GM19397 (cell line): ENCODE results near the gene CIT.
"Not testable (repeated sequence)": the region's sequence is repeated elsewhere in the genome, so short reads cannot be mapped to it uniquely, and the experiment has no call there.

Experiments
- ATAC-seq: cut with Tn5 transposase; IDR thresholded peaks from one replicate; pipeline ENCODE4 v1.9.1; 2021; ENCODE audit warnings: mild to moderate bottlenecking, moderate library complexity; ENCODE audit not compliant: unreplicated experiment

Gene CIT

GRCh38 chr12:119744900-119745606, 132.1 kb downstream of the CIT start:
- ATAC-seq = no peak

DNA sequence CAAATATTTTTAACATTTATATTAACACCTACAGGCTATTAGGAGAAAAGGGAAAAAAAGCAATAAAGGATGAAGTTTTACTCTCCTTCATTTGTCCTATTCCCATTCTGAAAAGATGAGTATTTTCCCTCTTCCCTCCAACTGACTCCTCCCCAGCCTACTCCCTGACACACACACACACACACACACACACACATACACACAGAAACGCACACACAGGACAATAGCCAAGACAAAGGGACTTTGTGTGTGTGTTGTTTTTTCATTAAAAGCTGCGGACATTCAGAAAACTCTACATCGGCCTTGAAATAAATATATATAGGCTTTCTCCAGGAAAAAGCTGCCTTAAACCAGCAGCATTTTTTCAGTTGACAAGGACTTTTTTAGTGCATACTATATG, 134.4 kb downstream of the CIT start:
- ATAC-seq = no peak

DNA sequence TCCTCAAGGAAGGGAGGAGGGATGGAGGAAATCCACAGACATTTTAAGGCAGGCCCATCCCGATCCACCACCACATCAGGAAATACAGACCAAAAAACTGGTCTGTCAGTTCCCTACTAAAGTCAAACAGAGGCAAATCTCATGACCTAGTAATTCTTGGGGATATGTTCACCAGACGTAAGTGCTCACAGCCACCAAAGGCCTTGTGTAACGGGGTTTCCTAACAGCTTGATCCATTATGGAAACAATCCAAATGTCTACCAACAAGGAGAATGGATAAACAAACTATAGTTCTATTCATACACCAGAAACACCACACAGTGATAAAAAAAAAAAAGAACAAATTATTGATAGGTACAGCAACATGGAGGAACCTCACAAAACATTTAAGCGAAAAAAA, 136.3 kb downstream of the CIT start:
- ATAC-seq = no peak

DNA sequence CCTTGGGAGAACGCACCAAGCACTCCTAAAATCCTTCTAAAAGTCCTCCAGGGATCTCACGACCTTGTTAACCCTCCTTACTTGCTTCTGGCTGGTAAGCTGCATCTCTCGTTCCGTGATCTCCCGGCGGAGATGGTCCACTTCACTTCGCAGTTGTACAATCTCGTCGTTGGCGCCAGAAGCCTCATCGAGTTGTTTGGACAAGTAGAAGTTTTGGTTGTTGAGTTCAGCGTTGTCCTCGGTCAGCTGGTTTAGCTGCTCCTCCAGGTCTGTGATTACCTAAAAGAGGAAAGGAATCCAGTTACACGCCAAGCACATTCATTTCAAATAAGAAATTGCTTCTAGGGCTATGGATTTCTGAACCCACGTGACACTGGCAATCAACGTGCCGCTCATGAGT, 142.0 kb downstream of the CIT start:
- no peak for ATAC-seq

GRCh38 chr12:119730381-119730780, 146.7 kb downstream of the CIT start:
- ATAC-seq = no peak

- ATAC-seq = no peak
Observed at GRCh38 chr12:119729871-119730270, 147.2 kb downstream of the CIT start.

DNA sequence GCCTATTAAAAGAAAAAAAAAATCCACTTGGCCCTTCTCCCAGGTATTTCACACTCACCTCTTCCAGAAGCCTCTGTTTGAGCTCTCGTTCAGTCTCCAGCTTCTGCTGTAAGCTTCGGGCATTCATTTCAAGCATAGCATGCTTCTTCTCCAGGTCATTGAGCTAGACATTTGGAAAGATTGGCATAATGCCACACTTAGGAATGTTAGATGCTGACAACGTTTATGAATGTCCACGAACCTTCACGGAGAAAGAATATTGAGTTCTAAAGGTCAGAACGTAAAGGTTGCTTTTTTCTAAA, 148.7 kb downstream of the CIT start:
- ATAC-seq = no peak

DNA sequence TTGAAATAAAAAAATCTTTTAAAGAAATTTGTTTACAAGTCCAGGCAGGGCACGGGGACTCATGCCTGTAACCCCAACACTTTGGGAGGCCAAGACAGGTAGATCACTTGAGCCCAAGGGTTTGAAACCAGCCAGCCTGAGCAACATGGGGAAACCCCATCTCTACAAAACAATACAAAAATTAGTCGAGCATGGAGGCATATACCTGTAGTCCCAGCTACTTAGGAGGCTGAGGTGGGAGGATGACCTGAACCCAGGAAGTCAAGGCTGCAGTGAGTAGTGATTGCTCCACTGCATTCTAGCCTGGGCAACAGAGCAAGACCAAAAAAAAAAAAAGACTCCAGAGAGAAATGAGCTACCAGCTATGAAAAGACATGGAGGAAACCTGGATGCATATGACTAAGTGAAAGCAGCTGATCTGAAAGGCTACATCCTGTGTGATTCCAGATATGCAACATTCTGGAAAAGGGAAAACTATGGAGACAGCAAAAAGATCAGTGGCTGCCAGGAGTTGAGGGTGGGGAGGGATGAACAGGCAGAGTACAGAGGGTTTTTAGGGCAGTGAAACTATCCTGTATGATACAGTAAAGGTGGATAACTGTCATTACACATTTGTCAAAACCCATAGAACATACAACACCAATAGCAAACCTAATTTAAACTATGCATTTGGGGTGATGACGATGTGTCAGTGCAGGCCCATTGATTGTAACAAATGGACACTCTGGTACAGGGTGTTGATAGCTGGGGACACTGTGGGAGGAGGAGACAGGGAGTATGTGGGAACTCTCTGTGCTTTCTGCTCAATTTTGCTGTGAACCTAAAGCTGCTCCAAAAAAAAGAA, 149.3 kb downstream of the CIT start:
- no peak for ATAC-seq

DNA sequence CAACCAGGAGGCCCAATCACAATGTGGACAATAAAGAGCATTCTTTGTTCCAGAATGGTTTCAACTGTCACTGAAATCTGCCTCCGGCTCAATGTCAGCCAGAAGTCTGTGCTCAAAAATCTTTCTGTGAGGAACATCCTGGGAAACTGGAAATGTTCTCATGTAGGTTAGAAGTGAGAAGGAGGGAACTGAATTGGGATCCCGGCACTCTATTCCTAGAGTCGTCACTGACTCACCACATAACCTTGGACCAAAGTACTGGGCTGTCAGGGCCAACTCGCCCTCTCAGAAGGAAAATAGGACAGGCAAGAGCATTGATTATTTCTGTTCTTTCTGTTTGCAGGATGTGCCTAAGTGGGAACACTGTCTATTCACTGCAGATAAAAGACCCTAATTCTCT, 151.6 kb downstream of the CIT start:
- no peak for ATAC-seq

- ATAC-seq = no peak
Observed at GRCh38 chr12:119721306-119721705, 155.8 kb downstream of the CIT start.

- no peak for ATAC-seq
Observed at GRCh38 chr12:119720349-119720748, 156.8 kb downstream of the CIT start.

- no peak for ATAC-seq
Observed at GRCh38 chr12:119718141-119718540, 159.0 kb downstream of the CIT start.

- ATAC-seq = no peak
Observed at GRCh38 chr12:119715268-119715620, 161.9 kb downstream of the CIT start.

DNA sequence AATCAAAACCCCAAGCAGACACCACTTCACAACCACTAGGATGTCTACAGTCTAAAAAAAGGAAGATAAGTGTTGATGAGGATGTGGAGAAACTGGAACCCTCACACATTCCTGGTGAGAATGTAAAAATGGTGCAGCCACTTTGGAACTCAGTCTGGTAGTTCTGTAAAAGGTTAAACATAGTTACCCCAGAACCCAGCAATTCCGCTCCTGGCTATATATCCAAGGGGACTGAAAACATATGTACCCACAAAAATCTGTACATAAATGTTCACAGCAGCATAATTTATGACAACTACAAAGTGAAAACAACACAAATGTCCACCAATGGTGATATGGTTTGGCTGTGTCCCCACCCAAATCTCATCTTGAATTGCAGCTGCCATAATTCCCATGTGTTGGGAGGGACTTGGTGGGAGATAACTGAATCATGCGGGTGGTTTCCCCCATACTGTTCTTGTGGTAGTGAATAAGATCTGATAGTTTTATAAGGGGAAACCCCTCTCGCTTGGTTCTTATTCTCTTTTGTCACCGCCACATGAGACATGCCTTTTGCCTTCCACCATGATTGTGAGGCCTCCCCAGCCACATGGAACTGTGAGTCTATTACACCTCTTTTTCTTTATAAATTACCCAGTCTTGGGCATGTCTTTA, 162.4 kb downstream of the CIT start:
- no peak for ATAC-seq

- no peak for ATAC-seq
Observed at GRCh38 chr12:119713551-119714031, 163.5 kb downstream of the CIT start.

DNA sequence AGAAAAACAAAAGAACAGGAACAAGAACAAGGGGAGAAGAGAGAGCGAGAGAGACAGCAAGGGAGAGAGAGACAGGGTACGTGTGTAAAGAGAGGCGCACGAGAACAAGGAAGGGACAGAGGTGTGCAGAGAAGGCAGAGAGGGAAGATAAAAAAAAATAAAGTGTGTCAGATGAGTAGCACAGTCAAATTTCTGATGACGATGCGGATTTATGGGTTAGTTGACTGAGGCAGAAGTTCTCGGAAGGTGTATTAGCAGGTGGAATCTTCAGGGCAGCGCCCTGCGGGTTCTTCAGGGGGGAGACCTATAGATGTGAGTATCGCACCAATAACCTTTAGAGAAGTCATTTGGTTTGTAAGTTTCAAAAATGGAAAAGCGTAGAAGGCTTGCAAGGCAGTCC, 164.4 kb downstream of the CIT start:
- ATAC-seq = no peak

DNA sequence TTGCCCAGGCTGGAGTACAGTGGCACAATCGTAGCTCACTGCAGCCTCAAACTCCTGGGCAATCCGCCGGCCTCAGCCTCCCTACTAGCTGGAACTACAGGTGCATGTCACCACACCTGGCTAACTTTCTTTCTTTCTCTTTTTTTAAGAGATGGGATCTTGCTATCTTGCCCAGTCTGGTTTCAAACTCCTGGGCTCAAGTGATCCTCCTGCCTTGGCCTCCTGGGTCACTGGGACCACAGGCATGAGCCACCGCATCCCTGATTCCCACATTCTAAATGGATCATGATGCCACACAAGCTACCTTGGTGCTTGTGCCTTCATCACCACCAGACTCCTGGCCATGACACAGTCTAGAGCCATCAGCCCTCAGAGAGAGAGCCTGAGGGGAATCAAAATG, 165.4 kb downstream of the CIT start:
- no peak for ATAC-seq

DNA sequence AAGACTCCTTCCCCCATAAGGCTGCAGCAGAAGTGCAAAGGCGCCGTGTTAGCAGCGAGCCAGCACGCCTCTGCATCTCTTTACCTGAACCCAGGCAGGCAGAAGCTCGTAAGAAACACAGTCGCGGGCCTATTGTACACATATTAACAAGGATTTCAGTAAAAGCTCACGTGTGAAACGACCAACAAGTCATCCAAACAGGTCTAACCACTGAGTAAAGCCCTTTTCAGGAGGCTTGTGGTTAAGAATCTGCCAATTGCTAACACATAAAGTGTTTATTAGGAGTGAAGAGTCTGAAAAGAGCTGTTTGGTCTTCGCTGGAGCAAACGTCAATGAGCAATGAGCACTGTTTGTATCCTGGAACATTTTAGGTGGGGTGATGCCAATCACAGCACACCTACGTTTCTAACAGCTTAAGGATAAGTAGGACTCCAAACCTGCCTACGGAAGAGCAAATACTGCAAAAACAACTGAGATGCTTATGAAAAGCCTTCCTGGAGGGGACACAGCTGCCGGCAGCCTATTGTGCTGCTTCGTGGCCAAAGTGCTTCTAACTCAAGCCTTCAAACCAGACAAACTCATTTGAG, 166.1 kb downstream of the CIT start:
- ATAC-seq = no peak

DNA sequence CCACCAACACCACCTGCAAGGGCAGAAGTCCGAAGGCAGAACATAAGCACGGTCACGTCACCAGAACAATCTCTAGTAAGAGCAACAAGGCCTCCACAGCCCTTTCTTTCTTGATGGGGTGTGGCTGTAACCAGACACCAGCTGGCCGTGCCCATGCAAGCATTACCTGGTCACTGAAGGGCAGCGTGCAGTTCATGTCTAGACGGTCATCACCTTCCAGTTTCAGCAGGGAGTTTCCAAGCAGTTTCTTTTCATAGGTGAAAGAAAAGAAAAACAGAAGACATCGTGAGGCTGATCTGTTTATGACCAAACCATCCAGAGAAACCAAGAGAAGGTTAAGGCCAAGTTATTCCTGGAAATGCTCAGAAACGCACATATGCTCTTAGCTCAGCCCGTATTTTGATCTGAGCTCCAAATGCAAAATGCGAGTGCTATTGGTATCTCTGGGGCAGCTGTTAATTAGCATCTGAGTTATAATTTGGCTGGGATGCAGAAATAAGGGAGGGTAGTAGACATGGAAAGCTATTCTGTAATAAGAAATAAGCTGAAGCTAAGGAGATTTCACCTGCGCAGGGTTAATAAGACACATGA, 166.7 kb downstream of the CIT start:
- no peak for ATAC-seq

DNA sequence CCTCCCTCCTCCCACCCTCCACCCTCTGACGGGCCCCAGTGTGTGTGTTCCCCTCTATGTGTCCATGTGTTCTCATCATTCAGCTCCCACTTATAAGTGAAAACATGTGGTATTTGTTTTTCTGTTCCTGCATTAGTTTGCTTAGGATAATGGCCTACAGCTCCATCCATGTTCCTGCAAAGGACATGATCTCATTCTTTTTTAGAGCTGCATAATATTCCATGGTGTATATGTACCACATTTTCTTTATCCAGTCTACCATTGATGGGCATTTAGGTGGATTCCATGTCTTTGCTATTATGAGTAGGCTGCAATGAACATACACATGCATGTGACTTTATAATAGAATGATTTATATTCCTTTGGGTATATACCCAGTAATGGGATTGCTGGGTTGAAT, 170.7 kb downstream of the CIT start:
- ATAC-seq = not testable (repeated sequence)

- ATAC-seq = no peak
Observed at GRCh38 chr12:119705182-119705581, 171.9 kb downstream of the CIT start.
